Activated CD8-positive, alpha-beta T cell treated with anti-CD3 and anti-CD28 coated beads for 36 hours (primary cell): ENCODE data around the gene SPNS1. TPM values are rescaled to one million over a fixed set of nuclear protein-coding genes. Genes with fewer than 3 reads are reported as not detected.
A peak's percentile ranks its signal among the peaks of the same experiment; 100 is the strongest.

Experiments
- ATAC-seq: fragments of 200-7000 bp; cut with Tn5 transposase; one replicate; pipeline ENCODE4 v1.10.0; 2021; ENCODE audit warnings: mild to moderate bottlenecking, moderate library complexity
- CTCF ChIA-PET: fragments of 350-600 bp; sonication (Branson Sonifier 250); formaldehyde crosslinking; loops from one replicate; lab custom pipeline; 2021; ENCODE audit warnings: antibody characterized with exemption; lab: Charles Lee
- POLR2A ChIA-PET: fragments of 350-600 bp; sonication (Branson Sonifier 250); formaldehyde crosslinking; loops from one replicate; lab custom pipeline; 2021; ENCODE audit warnings: antibody characterized with exemption; lab: Charles Lee
- DNase-seq: peaks from one replicate; pipeline ENCODE4 v3.0.0-alpha.2; 2020
- H3K27ac Mint-ChIP-seq: one replicate; pipeline ENCODE4 v1.8.0; 2021; ENCODE audit warnings: mild to moderate bottlenecking, mixed read lengths
- H3K27me3 Mint-ChIP-seq: one replicate; pipeline ENCODE4 v1.8.0; 2021; ENCODE audit warnings: mixed read lengths
- H3K36me3 Mint-ChIP-seq: one replicate; pipeline ENCODE4 v1.8.0; 2021; ENCODE audit warnings: low read depth, mixed read lengths
- H3K4me1 Mint-ChIP-seq: one replicate; pipeline ENCODE4 v1.8.0; 2021; ENCODE audit warnings: low read depth, mixed read lengths
- H3K4me3 Mint-ChIP-seq: one replicate; pipeline ENCODE4 v1.8.0; 2021; ENCODE audit warnings: mild to moderate bottlenecking, moderate library complexity, mixed read lengths
- H3K9me3 Mint-ChIP-seq: one replicate; pipeline ENCODE4 v1.8.0; 2021; ENCODE audit warnings: mixed read lengths
- intact Hi-C: fragments of 100-400 bp; cut with micrococcal nuclease; formaldehyde crosslinking; loops from one replicate; pipeline ENCODE4 v1.10.0; 2022
- total RNA-seq, 2 experiments: library from RNA; stranded (reverse); gene quantifications; one replicate each; pipeline ENCODE4 v1.2.3, GENCODE V29; 2021
- TF ChIP-seq, protein P1 (sequence below): fragments of 200-600 bp; IDR thresholded peaks from one replicate; pipeline ENCODE4 v1.8.0; 2022; ENCODE audit warnings: antibody characterized with exemption, mild to moderate bottlenecking

The SPNS1 gene
- total RNA-seq, 2 experiments from 2014 or later: 14.6 to 18.2 TPM

DNA sequence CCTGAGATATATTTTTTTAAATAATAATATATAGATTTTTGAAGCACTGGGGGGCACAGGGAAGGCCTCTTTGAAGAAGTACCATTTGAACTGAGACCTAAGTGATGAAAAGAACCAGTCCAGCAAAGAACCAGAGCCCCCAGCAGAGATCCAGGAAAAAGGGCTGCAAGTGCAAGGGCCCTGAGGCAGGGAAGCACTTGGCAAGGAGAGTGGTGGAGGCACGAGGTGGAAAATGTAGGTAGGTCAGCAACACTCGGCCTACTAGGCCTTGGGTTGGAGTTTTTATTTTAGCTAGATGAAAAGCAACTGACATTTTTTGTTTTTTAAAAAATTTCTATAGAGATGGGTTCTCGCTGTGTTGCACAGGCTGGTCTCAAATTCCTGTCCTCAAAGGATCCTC is 44.4 kb upstream of the SPNS1 start:
- DNase-seq: no peak
- no peaks in the 10 kb centered on the region for H3K36me3 Mint-ChIP-seq
- intact Hi-C loops: no loop called here
- ChIA-PET CTCF (interaction anchor here (12.2 kb wide), 1 partner anchor 15 kb away, joined by 87 read pairs; no protein-coding TSS in a partner anchor), POLR2A (interaction anchor here (0.6 kb wide), 1 partner anchor 776 kb away, joined by 4 read pairs; no protein-coding TSS in a partner anchor)
- TF ChIP-seq, protein P1, sequence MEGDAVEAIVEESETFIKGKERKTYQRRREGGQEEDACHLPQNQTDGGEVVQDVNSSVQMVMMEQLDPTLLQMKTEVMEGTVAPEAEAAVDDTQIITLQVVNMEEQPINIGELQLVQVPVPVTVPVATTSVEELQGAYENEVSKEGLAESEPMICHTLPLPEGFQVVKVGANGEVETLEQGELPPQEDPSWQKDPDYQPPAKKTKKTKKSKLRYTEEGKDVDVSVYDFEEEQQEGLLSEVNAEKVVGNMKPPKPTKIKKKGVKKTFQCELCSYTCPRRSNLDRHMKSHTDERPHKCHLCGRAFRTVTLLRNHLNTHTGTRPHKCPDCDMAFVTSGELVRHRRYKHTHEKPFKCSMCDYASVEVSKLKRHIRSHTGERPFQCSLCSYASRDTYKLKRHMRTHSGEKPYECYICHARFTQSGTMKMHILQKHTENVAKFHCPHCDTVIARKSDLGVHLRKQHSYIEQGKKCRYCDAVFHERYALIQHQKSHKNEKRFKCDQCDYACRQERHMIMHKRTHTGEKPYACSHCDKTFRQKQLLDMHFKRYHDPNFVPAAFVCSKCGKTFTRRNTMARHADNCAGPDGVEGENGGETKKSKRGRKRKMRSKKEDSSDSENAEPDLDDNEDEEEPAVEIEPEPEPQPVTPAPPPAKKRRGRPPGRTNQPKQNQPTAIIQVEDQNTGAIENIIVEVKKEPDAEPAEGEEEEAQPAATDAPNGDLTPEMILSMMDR: no peak
- H3K4me1 Mint-ChIP-seq: peaks cover 19% of the 10 kb centered on the region
- no peak for ATAC-seq
- no peaks in the 10 kb centered on the region for H3K9me3 Mint-ChIP-seq
- H3K27ac Mint-ChIP-seq: peak overlapping the region; percentile 76
- H3K27me3 Mint-ChIP-seq: no peaks in the 10 kb centered on the region
- no peak overlapping the region for H3K4me3 Mint-ChIP-seq

- Mint-ChIP-seq H3K4me3 (no peak overlapping the region), H3K9me3 (no peaks in the 10 kb centered on the region), H3K4me1 (peaks cover 21% of the 10 kb centered on the region), H3K27ac (peak overlapping the region; percentile 76), H3K27me3 (no peaks in the 10 kb centered on the region), H3K36me3 (no peaks in the 10 kb centered on the region)
- intact Hi-C loops: no loop called here
- ChIA-PET POLR2A (no interaction called here), CTCF (interaction anchor here (12.2 kb wide), 1 partner anchor 15 kb away, joined by 87 read pairs; no protein-coding TSS in a partner anchor)
- TF ChIP-seq, protein P1: no peak
- DNase-seq (peak; percentile 28), ATAC-seq (peak; percentile 64)
These were observed 43.9 kb upstream of the SPNS1 start for GRCh38 chr16:28930652-28931051.

DNA sequence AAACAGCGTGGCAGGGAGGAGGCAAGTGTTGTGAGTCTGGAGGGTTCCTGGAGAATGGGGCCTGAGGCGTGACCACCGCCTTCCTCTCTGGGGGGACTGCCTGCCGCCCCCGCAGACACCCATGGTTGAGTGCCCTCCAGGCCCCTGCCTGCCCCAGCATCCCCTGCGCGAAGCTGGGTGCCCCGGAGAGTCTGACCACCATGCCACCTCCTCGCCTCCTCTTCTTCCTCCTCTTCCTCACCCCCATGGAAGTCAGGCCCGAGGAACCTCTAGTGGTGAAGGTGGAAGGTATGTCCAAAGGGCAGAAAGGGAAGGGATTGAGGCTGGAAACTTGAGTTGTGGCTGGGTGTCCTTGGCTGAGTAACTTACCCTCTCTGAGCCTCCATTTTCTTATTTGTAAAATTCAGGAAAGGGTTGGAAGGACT is 42.8 kb upstream of the SPNS1 start, which contains the start of gene CD19:
TSS of gene CD19 (plus strand) at position 171 of the 425 bp plus-strand sequence. CDS start at position 201, 30 bp downstream.
- Mint-ChIP-seq H3K27me3 (no peaks in the 10 kb centered on the region), H3K27ac (peak within 1 kb of the TSS; percentile 76), H3K4me3 (no peak within 1 kb of the TSS), H3K9me3 (no peaks in the 10 kb centered on the region), H3K36me3 (no peaks in the 10 kb centered on the region), H3K4me1 (peaks cover 26% of the 10 kb centered on the region)
- ChIA-PET CTCF (interaction anchor here (12.2 kb wide), 1 partner anchor 13 kb away, joined by 87 read pairs; no protein-coding TSS in a partner anchor), POLR2A (interaction anchor here (0.7 to 1.2 kb wide), 3 partner anchors 12 to 28 kb away, joined by 3 to 4 read pairs (median 3); no protein-coding TSS in a partner anchor)
- no peak for DNase-seq
- ATAC-seq: no peak
- TF ChIP-seq, protein P1: no peak
- intact Hi-C loops: no loop called here

DNA sequence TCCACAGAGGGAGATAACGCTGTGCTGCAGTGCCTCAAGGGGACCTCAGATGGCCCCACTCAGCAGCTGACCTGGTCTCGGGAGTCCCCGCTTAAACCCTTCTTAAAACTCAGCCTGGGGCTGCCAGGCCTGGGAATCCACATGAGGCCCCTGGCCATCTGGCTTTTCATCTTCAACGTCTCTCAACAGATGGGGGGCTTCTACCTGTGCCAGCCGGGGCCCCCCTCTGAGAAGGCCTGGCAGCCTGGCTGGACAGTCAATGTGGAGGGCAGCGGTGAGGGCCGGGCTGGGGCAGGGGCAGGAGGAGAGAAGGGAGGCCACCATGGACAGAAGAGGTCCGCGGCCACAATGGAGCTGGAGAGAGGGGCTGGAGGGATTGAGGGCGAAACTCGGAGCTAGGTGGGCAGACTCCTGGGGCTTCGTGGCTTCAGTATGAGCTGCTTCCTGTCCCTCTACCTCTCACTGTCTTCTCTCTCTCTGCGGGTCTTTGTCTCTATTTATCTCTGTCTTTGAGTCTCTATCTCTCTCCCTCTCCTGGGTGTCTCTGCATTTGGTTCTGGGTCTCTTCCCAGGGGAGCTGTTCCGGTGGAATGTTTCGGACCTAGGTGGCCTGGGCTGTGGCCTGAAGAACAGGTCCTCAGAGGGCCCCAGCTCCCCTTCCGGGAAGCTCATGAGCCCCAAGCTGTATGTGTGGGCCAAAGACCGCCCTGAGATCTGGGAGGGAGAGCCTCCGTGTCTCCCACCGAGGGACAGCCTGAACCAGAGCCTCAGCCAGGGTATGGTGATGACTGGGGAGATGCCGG is 42.0 kb upstream of the SPNS1 start:
- ChIA-PET POLR2A (interaction anchor here (0.9 to 1.2 kb wide), 3 partner anchors 13 to 26 kb away, joined by 3 to 4 read pairs (median 3); no protein-coding TSS in a partner anchor), CTCF (interaction anchor here (12.2 kb wide), 1 partner anchor 13 kb away, joined by 87 read pairs; no protein-coding TSS in a partner anchor)
- intact Hi-C loops: no loop called here
- TF ChIP-seq, protein P1: no peak
- no peaks in the 10 kb centered on the region for H3K9me3 Mint-ChIP-seq
- peaks cover 26% of the 10 kb centered on the region for H3K4me1 Mint-ChIP-seq
- no peak for DNase-seq
- H3K36me3 Mint-ChIP-seq: no peaks in the 10 kb centered on the region
- peak overlapping the region; percentile 39 for H3K27ac Mint-ChIP-seq
- no peak for ATAC-seq
- H3K27me3 Mint-ChIP-seq: no peaks in the 10 kb centered on the region
- no peak overlapping the region for H3K4me3 Mint-ChIP-seq
